GM21786 (cell line): Measurements from ENCODE around the gene ARSG.
"Not testable (repeated sequence)": the region's sequence is repeated elsewhere in the genome, so short reads cannot be mapped to it uniquely, and the experiment has no call there.

Experiments used
- ATAC-seq: cut with Tn5 transposase; IDR thresholded peaks from one replicate; pipeline ENCODE4 v1.9.1; 2021; ENCODE audit not compliant: unreplicated experiment

ARSG gene

GRCh38 chr17:68391561-68392268 lies 100.4 kb downstream of the ARSG start:
- ATAC-seq, result no peak

- no peak for ATAC-seq
Measured at GRCh38 chr17:68394608-68395331, 103.5 kb downstream of the ARSG start.

- ATAC-seq, result no peak
Measured at GRCh38 chr17:68396226-68397107, 105.2 kb downstream of the ARSG start.

GRCh38 chr17:68397108-68397536 lies 105.8 kb downstream of the ARSG start:
- no peak for ATAC-seq

- ATAC-seq, result peak; percentile 78
Measured at GRCh38 chr17:68398691-68399637, 107.7 kb downstream of the ARSG start.

GRCh38 chr17:68399638-68400403 lies 108.5 kb downstream of the ARSG start:
- ATAC-seq, result no peak

GRCh38 chr17:68400404-68400735 lies 109.1 kb downstream of the ARSG start:
- ATAC-seq, result no peak

- ATAC-seq, result no peak
Measured at GRCh38 chr17:68401288-68401687, 110.0 kb downstream of the ARSG start.

GRCh38 chr17:68403122-68403521 lies 111.8 kb downstream of the ARSG start:
- ATAC-seq, result no peak

GRCh38 chr17:68403837-68404236 lies 112.5 kb downstream of the ARSG start:
- ATAC-seq, result not testable (repeated sequence)

GRCh38 chr17:68407656-68408055 lies 116.4 kb downstream of the ARSG start:
- ATAC-seq, result not testable (repeated sequence)

- not testable (repeated sequence) for ATAC-seq
Measured at GRCh38 chr17:68413597-68414560, 122.6 kb downstream of the ARSG start.

GRCh38 chr17:68414901-68415300 lies 123.6 kb downstream of the ARSG start:
- ATAC-seq, result not testable (repeated sequence)

GRCh38 chr17:68417317-68417716 lies 126.0 kb downstream of the ARSG start:
- ATAC-seq, result no peak

GRCh38 chr17:68418876-68419275 lies 127.6 kb downstream of the ARSG start:
- ATAC-seq, result no peak

- ATAC-seq, result no peak
Measured at GRCh38 chr17:68420065-68420464, 128.8 kb downstream of the ARSG start.

GRCh38 chr17:68421486-68421885 lies 130.2 kb downstream of the ARSG start:
- ATAC-seq, result no peak

- no peak for ATAC-seq
Measured at GRCh38 chr17:68422821-68423220, 131.5 kb downstream of the ARSG start.

- no peak for ATAC-seq
Measured at GRCh38 chr17:68423251-68423650, 132.0 kb downstream of the ARSG start.
